H9 (cell line): ENCODE results near the gene ATP8B4. TPM values are rescaled to one million over a fixed set of nuclear protein-coding genes. Genes with fewer than 3 reads are reported as not detected.

Experiments
- DNase-seq: peaks from one replicate; pipeline ENCODE4 v3.0.0-alpha.2; 2017
- H2AFZ ChIP-seq: one replicate; pipeline ENCODE4 v1.6.1; 2013; ENCODE audit warnings: mild to moderate bottlenecking, low read length, control low read depth, moderate library complexity
- H2AK5ac ChIP-seq: 2 replicates; pipeline ENCODE4 v1.6.1; 2013; ENCODE audit warnings: low read length, control low read depth, mixed read lengths; ENCODE audit not compliant: insufficient read length
- H2BK120ac ChIP-seq: one replicate; pipeline ENCODE4 v1.6.1; 2013; ENCODE audit warnings: low read depth, mild to moderate bottlenecking, low read length, control low read depth, inconsistent platforms; ENCODE audit not compliant: poor library complexity, severe bottlenecking
- H2BK12ac ChIP-seq: 2 replicates; pipeline ENCODE4 v1.6.1; 2013; ENCODE audit warnings: low read length, control low read depth, mixed read lengths, low read depth; ENCODE audit not compliant: insufficient read length
- H2BK15ac ChIP-seq: 2 replicates; pipeline ENCODE4 v1.6.1; 2013; ENCODE audit warnings: low read depth, low read length, control low read depth
- H2BK20ac ChIP-seq: one replicate; pipeline ENCODE4 v1.6.1; 2013; ENCODE audit warnings: low read depth, mild to moderate bottlenecking, low read length, control low read depth, inconsistent platforms; ENCODE audit not compliant: poor library complexity, severe bottlenecking
- H2BK5ac ChIP-seq: 2 replicates; pipeline ENCODE4 v1.6.1; 2013; ENCODE audit warnings: low read length, control low read depth, mixed read lengths; ENCODE audit not compliant: insufficient read length
- H3K14ac ChIP-seq: 2 replicates; pipeline ENCODE4 v1.6.1; 2013; ENCODE audit warnings: low read length, control low read depth; ENCODE audit not compliant: insufficient read depth
- H3K18ac ChIP-seq: 2 replicates; pipeline ENCODE4 v1.6.1; 2013; ENCODE audit warnings: low read depth, mild to moderate bottlenecking, mixed read lengths, low read length, control low read depth; ENCODE audit not compliant: insufficient read length
- H3K23ac ChIP-seq: 2 replicates; pipeline ENCODE4 v1.6.1; 2013; ENCODE audit warnings: low read length, control low read depth, mixed read lengths, low read depth; ENCODE audit not compliant: insufficient read length
- H3K23me2 ChIP-seq: 2 replicates; pipeline ENCODE4 v1.6.1; 2013; ENCODE audit warnings: low read depth, mild to moderate bottlenecking, mixed read lengths, low read length, control low read depth; ENCODE audit not compliant: insufficient read length, poor library complexity, severe bottlenecking
- H3K27ac ChIP-seq: 2 replicates; pipeline ENCODE4 v1.5.1; 2013; ENCODE audit warnings: low read length, control low read depth, mixed read lengths, low read depth; ENCODE audit not compliant: insufficient read length
- H3K27me3 ChIP-seq: 2 replicates; pipeline ENCODE4 v1.6.1; 2013; ENCODE audit warnings: low read length, control low read depth, inconsistent platforms; ENCODE audit not compliant: insufficient read depth
- H3K4ac ChIP-seq: 2 replicates; pipeline ENCODE4 v1.6.1; 2013; ENCODE audit warnings: low read depth, mild to moderate bottlenecking, control low read depth, inconsistent platforms, low read length, moderate library complexity
- H3K4me1 ChIP-seq: 2 replicates; pipeline ENCODE4 v1.6.1; 2013; ENCODE audit warnings: low read length, control low read depth, inconsistent platforms; ENCODE audit not compliant: insufficient read depth
- H3K4me2 ChIP-seq: 2 replicates; pipeline ENCODE4 v1.6.1; 2013; ENCODE audit warnings: low read length, control low read depth, mixed read lengths; ENCODE audit not compliant: insufficient read length, insufficient read depth
- H3K56ac ChIP-seq: 2 replicates; pipeline ENCODE4 v1.6.1; 2013; ENCODE audit warnings: low read depth, mild to moderate bottlenecking, mixed read lengths, low read length, control low read depth; ENCODE audit not compliant: insufficient read length
- H3K79me1 ChIP-seq: 2 replicates; pipeline ENCODE4 v1.6.1; 2013; ENCODE audit warnings: low read depth, mild to moderate bottlenecking, moderate library complexity, low read length, control low read depth, inconsistent platforms; ENCODE audit not compliant: insufficient read depth, poor library complexity, severe bottlenecking
- H3K79me2 ChIP-seq: 2 replicates; pipeline ENCODE4 v1.6.1; 2013; ENCODE audit warnings: low read length, control low read depth, inconsistent platforms; ENCODE audit not compliant: insufficient read depth
- H3K9ac ChIP-seq: 2 replicates; pipeline ENCODE4 v1.6.1; 2013; ENCODE audit warnings: low read length, control low read depth, mixed read lengths; ENCODE audit not compliant: insufficient read length; ENCODE audit errors: extremely low read depth
- H3K9me3 ChIP-seq: one replicate; pipeline ENCODE4 v1.6.1; 2013; ENCODE audit warnings: low read depth, low read length, inconsistent platforms; ENCODE audit not compliant: control insufficient read depth
- H3T11ph ChIP-seq: one replicate; pipeline ENCODE4 v1.6.1; 2013; ENCODE audit warnings: mild to moderate bottlenecking, low read length, control low read depth, inconsistent platforms
- H4K20me1 ChIP-seq: one replicate; pipeline ENCODE4 v1.6.1; 2013; ENCODE audit not compliant: control insufficient read depth, insufficient read length, insufficient read depth
- H4K5ac ChIP-seq: 2 replicates; pipeline ENCODE4 v1.6.1; 2013; ENCODE audit warnings: low read depth, mild to moderate bottlenecking, mixed read lengths, low read length, control low read depth; ENCODE audit not compliant: insufficient read length
- H4K8ac ChIP-seq: replicated peaks from 2 replicates; pipeline ENCODE4 v1.6.1; 2013; ENCODE audit warnings: low read length, control low read depth, mixed read lengths, low read depth; ENCODE audit not compliant: insufficient read length
- H4K91ac ChIP-seq: 2 replicates; pipeline ENCODE4 v1.6.1; 2013; ENCODE audit warnings: low read depth, mild to moderate bottlenecking, moderate library complexity, mixed read lengths, low read length, control low read depth; ENCODE audit not compliant: insufficient read length
- H3K27ac Mint-ChIP-seq, 3 experiments: 2 replicates in 2 of 3; 3 replicates in 1 of 3; pipeline ENCODE4 v1.8.0; 2020 to 2021; ENCODE audit warnings: mixed read lengths in 3 of 3, mild to moderate bottlenecking in 1 of 3, moderate library complexity in 1 of 3
- H3K27me3 Mint-ChIP-seq: 2 replicates; pipeline ENCODE4 v1.8.0; 2021; ENCODE audit warnings: low read depth, mild to moderate bottlenecking, moderate library complexity, mixed read lengths
- H3K36me3 Mint-ChIP-seq, 3 experiments: 2 replicates in 2 of 3; 3 replicates in 1 of 3; pipeline ENCODE4 v1.8.0; 2020 to 2021; ENCODE audit warnings: low read depth in 3 of 3, mixed read lengths in 3 of 3; ENCODE audit not compliant: insufficient read depth in 1 of 3
- H3K4me1 Mint-ChIP-seq, 2 experiments: 2 replicates each; pipeline ENCODE4 v1.8.0; 2020; ENCODE audit warnings: mixed read lengths in 2 of 2
- H3K4me3 Mint-ChIP-seq, 2 experiments: 2 replicates in 1 of 2; 3 replicates in 1 of 2; pipeline ENCODE4 v1.8.0; 2020 to 2021; ENCODE audit warnings: mild to moderate bottlenecking in 2 of 2, mixed read lengths in 2 of 2, moderate library complexity in 1 of 2
- H3K9me3 Mint-ChIP-seq, 2 experiments: 2 replicates in 1 of 2; 3 replicates in 1 of 2; pipeline ENCODE4 v1.8.0; 2020; ENCODE audit warnings: mild to moderate bottlenecking in 2 of 2, mixed read lengths in 2 of 2, moderate library complexity in 1 of 2
- WGBS: extraction: QIAGEN DNeasy Blood & Tissue Kit; methylation state at CpG from one replicate; pipeline ENCODE4 v1.1.7; 2013; ENCODE audit warnings: missing lambda C conversion rate, low lambda C conversion rate, mixed read lengths; ENCODE audit not compliant: insufficient read length; ENCODE audit errors: extremely low coverage; 5-methylcytosine and 5-hydroxymethylcytosine counted together
- total RNA-seq: library from RNA; stranded (reverse); gene quantifications from 2 replicates; pipeline ENCODE4 v1.2.1, GENCODE V29; 2021
- TF ChIP-seq, protein P1 (sequence below): fragments of 200-600 bp; sonication (generic); conservative IDR thresholded peaks from 3 replicates; pipeline ENCODE4 v1.8.0; 2021; ENCODE audit warnings: antibody characterized with exemption, mild to moderate bottlenecking

The ATP8B4 gene
- total RNA-seq, 1 experiment from 2014 or later, result 0.52 TPM

DNA sequence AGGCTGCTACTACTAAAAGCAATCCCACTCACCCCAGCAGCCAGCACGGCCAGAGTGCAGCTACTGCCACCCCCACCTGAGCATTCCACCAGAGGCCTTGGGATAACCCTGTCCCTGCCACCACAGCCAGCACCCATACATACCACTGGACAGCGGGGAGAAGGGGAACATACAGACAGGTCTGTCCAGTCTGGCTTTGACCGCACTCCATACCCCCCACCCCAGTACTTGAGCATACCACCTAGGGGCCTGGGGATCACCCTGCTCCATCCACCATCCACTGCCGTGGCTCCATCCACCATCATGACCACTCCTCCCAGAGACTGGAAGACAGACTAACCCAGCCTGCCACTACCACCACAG is 210.1 kb downstream of the ATP8B4 start:
- no peak overlapping the region for H4K8ac ChIP-seq
- H2BK5ac ChIP-seq, result no peak overlapping the region
- no peak overlapping the region for H3T11ph ChIP-seq
- no peak overlapping the region for H2BK12ac ChIP-seq
- H3K4me1 ChIP-seq, result no peaks in the 10 kb centered on the region
- H3K23me2 ChIP-seq, result no peaks in the 10 kb centered on the region
- H3K23ac ChIP-seq, result no peak overlapping the region
- Mint-ChIP-seq H3K4me3 (no peak overlapping the region), H3K27me3 (peaks cover 3% of the 10 kb centered on the region; the same call in 1 of the 2 replicates), H3K27ac (peak overlapping the region in 1 of 3 experiments; percentile 59; a peak in 2 of 7 replicates), H3K4me1 (no peaks in the 10 kb centered on the region), H3K9me3 (peaks cover 0 to 8% of the 10 kb centered on the region in 2 experiments; a peak in 2 of 5 replicates), H3K36me3 (peaks cover 0 to 7% (median 0%) of the 10 kb centered on the region in 3 experiments; a peak in 3 of 7 replicates)
- H2AK5ac ChIP-seq, result no peak overlapping the region
- H3K79me1 ChIP-seq, result no peaks in the 10 kb centered on the region
- no peaks in the 10 kb centered on the region for H3K9me3 ChIP-seq
- H4K91ac ChIP-seq, result no peak overlapping the region
- no peak overlapping the region for H2BK120ac ChIP-seq
- DNase-seq, result no peak
- H2AFZ ChIP-seq, result no peak overlapping the region
- no peak overlapping the region for H2BK20ac ChIP-seq
- no peak overlapping the region for H3K56ac ChIP-seq
- H4K5ac ChIP-seq, result no peak overlapping the region
- H3K4ac ChIP-seq, result no peak overlapping the region; the same call in 1 of the 2 replicates
- no peak overlapping the region for H3K4me2 ChIP-seq
- no peaks in the 10 kb centered on the region for H3K27me3 ChIP-seq
- no peak overlapping the region for H3K27ac ChIP-seq
- TF ChIP-seq, protein P1, sequence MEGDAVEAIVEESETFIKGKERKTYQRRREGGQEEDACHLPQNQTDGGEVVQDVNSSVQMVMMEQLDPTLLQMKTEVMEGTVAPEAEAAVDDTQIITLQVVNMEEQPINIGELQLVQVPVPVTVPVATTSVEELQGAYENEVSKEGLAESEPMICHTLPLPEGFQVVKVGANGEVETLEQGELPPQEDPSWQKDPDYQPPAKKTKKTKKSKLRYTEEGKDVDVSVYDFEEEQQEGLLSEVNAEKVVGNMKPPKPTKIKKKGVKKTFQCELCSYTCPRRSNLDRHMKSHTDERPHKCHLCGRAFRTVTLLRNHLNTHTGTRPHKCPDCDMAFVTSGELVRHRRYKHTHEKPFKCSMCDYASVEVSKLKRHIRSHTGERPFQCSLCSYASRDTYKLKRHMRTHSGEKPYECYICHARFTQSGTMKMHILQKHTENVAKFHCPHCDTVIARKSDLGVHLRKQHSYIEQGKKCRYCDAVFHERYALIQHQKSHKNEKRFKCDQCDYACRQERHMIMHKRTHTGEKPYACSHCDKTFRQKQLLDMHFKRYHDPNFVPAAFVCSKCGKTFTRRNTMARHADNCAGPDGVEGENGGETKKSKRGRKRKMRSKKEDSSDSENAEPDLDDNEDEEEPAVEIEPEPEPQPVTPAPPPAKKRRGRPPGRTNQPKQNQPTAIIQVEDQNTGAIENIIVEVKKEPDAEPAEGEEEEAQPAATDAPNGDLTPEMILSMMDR, result no peak
- H3K14ac ChIP-seq, result no peak overlapping the region; the same call in 1 of the 2 replicates
- H3K79me2 ChIP-seq, result no peaks in the 10 kb centered on the region
- no peak overlapping the region for H3K9ac ChIP-seq
- WGBS, result no CpG with 5 or more reads among the region's 4 CpGs
- H4K20me1 ChIP-seq, result no peaks in the 10 kb centered on the region
- H2BK15ac ChIP-seq, result no peak overlapping the region
- no peak overlapping the region for H3K18ac ChIP-seq
